Measurements from ENCODE around the gene JAKMIP3. TPM values are rescaled to one million over a fixed set of nuclear protein-coding genes. Genes with fewer than 3 reads are reported as not detected.

Gene JAKMIP3
- total and polyA plus RNA-seq, 2 experiments from 2014 or later: 0.04 TPM; not detected in 1

GRCh38 chr10:132103116-132103910, 37.6 kb downstream of the JAKMIP3 start:
- in situ Hi-C loops (cut with MboI): no loop called here
- WGBS, 2 experiments (ENCODE audit: low coverage in 1 of 2, low lambda C conversion rate in 2 of 2, missing lambda C conversion rate in 2 of 2): 54 to 56% methylated on average over 7 of the region's 7 CpGs
- Histone ChIP-seq H2AFZ (no peak overlapping the region), H3K9me3 (ENCODE audit: low read depth) (no peaks in the 10 kb centered on the region), H3K79me2 (ENCODE audit: insufficient read depth) (no peaks in the 10 kb centered on the region), H3K4me3 (no peak overlapping the region), H3K4me2 (ENCODE audit: unreplicated experiment) (no peak overlapping the region), H3K4me1 (ENCODE audit: insufficient read depth) (no peaks in the 10 kb centered on the region), H3F3A (ENCODE audit: insufficient read depth) (no peaks in the 10 kb centered on the region), H3K9ac (no peak overlapping the region), H3K27me3 (replicated peaks; ENCODE audit: insufficient read depth) (peaks cover 4% of the 10 kb centered on the region; the same call in 1 of the 2 replicates), H3K9me2 (ENCODE audit: insufficient read depth) (no peaks in the 10 kb centered on the region), H3K36me3 (ENCODE audit: low read depth) (no peaks in the 10 kb centered on the region), H4K20me1 (ENCODE audit: insufficient read depth) (no peaks in the 10 kb centered on the region), H3K27ac (no peak overlapping the region)
- DNase-seq: no peak
- TF ChIP-seq EZH2phosphoT487 (IDR thresholded peaks at IDR 0.05; ENCODE audit: insufficient read depth, low read depth): no peak
- no peak for TF ChIP-seq EZH2 (IDR thresholded peaks at IDR 0.05; ENCODE audit: insufficient read depth, poor library complexity, severe bottlenecking)

- no peak overlapping the region for H3K9ac ChIP-seq
- 46 to 57% methylated on average over 13 of the region's 13 CpGs for WGBS, 2 experiments (ENCODE audit: low coverage in 1 of 2, low lambda C conversion rate in 2 of 2, missing lambda C conversion rate in 2 of 2)
- no peaks in the 10 kb centered on the region for H3K36me3 ChIP-seq (ENCODE audit: low read depth)
- no peaks in the 10 kb centered on the region for H3K9me2 ChIP-seq (ENCODE audit: insufficient read depth)
- H2AFZ ChIP-seq: no peak overlapping the region
- no peaks in the 10 kb centered on the region for H3F3A ChIP-seq (ENCODE audit: insufficient read depth)
- H3K79me2 ChIP-seq (ENCODE audit: insufficient read depth): no peaks in the 10 kb centered on the region
- in situ Hi-C loops (cut with MboI): no loop called here
- no peaks in the 10 kb centered on the region; the same call in 1 of the 2 replicates for H3K27me3 ChIP-seq (replicated peaks; ENCODE audit: insufficient read depth)
- no peak for TF ChIP-seq EZH2 (IDR thresholded peaks at IDR 0.05; ENCODE audit: insufficient read depth, poor library complexity, severe bottlenecking)
- no peak for TF ChIP-seq EZH2phosphoT487 (IDR thresholded peaks at IDR 0.05; ENCODE audit: insufficient read depth, low read depth)
- H3K4me2 ChIP-seq (ENCODE audit: unreplicated experiment): no peak overlapping the region
- no peak for DNase-seq
- H3K4me1 ChIP-seq (ENCODE audit: insufficient read depth): no peaks in the 10 kb centered on the region
- H3K9me3 ChIP-seq (ENCODE audit: low read depth): no peaks in the 10 kb centered on the region
- H4K20me1 ChIP-seq (ENCODE audit: insufficient read depth): no peaks in the 10 kb centered on the region
- H3K27ac ChIP-seq: no peak overlapping the region
- H3K4me3 ChIP-seq: no peak overlapping the region
Measured at GRCh38 chr10:132104062-132104461, 38.3 kb downstream of the JAKMIP3 start.

- Histone ChIP-seq H3K4me2 (ENCODE audit: unreplicated experiment) (no peak overlapping the region), H3K9ac (no peak overlapping the region), H3K4me1 (ENCODE audit: insufficient read depth) (no peaks in the 10 kb centered on the region), H3K4me3 (no peak overlapping the region), H3K9me2 (ENCODE audit: insufficient read depth) (no peaks in the 10 kb centered on the region), H3K27ac (no peak overlapping the region), H3K27me3 (replicated peaks; ENCODE audit: insufficient read depth) (no peaks in the 10 kb centered on the region; the same call in 1 of the 2 replicates), H4K20me1 (ENCODE audit: insufficient read depth) (no peaks in the 10 kb centered on the region), H3F3A (ENCODE audit: insufficient read depth) (no peaks in the 10 kb centered on the region), H3K79me2 (ENCODE audit: insufficient read depth) (no peaks in the 10 kb centered on the region), H2AFZ (no peak overlapping the region), H3K9me3 (ENCODE audit: low read depth) (no peaks in the 10 kb centered on the region), H3K36me3 (ENCODE audit: low read depth) (no peaks in the 10 kb centered on the region)
- DNase-seq: no peak
- in situ Hi-C loops (cut with MboI): no loop called here
- 67 to 74% methylated on average over 22 to 27 of the region's 27 CpGs for WGBS, 2 experiments (ENCODE audit: low coverage in 1 of 2, low lambda C conversion rate in 2 of 2, missing lambda C conversion rate in 2 of 2)
- TF ChIP-seq EZH2phosphoT487 (IDR thresholded peaks at IDR 0.05; ENCODE audit: insufficient read depth, low read depth): no peak
- no peak for TF ChIP-seq EZH2 (IDR thresholded peaks at IDR 0.05; ENCODE audit: insufficient read depth, poor library complexity, severe bottlenecking)
Measured at GRCh38 chr10:132104471-132105301, 38.9 kb downstream of the JAKMIP3 start.

- DNase-seq: no peak
- Histone ChIP-seq H3K36me3 (ENCODE audit: low read depth) (no peaks in the 10 kb centered on the region), H3K9me3 (ENCODE audit: low read depth) (no peaks in the 10 kb centered on the region), H3K4me1 (ENCODE audit: insufficient read depth) (no peaks in the 10 kb centered on the region), H3K9ac (no peak overlapping the region), H4K20me1 (ENCODE audit: insufficient read depth) (no peaks in the 10 kb centered on the region), H3K9me2 (ENCODE audit: insufficient read depth) (no peaks in the 10 kb centered on the region), H3K27ac (no peak overlapping the region), H3K79me2 (ENCODE audit: insufficient read depth) (no peaks in the 10 kb centered on the region), H2AFZ (no peak overlapping the region), H3K4me2 (ENCODE audit: unreplicated experiment) (no peak overlapping the region), H3K4me3 (no peak overlapping the region), H3K27me3 (replicated peaks; ENCODE audit: insufficient read depth) (no peaks in the 10 kb centered on the region; the same call in 1 of the 2 replicates), H3F3A (ENCODE audit: insufficient read depth) (no peaks in the 10 kb centered on the region)
- 62 to 72% methylated on average over 14 of the region's 14 CpGs for WGBS, 2 experiments (ENCODE audit: low coverage in 1 of 2, low lambda C conversion rate in 2 of 2, missing lambda C conversion rate in 2 of 2)
- TF ChIP-seq EZH2phosphoT487 (IDR thresholded peaks at IDR 0.05; ENCODE audit: insufficient read depth, low read depth) (no peak), EZH2 (IDR thresholded peaks at IDR 0.05; ENCODE audit: insufficient read depth, poor library complexity, severe bottlenecking) (no peak)
- in situ Hi-C loops (cut with MboI): no loop called here
Measured at GRCh38 chr10:132105302-132105995, 39.7 kb downstream of the JAKMIP3 start.
